ENCODE measurements around the gene GRIN2C. TPM values are rescaled to one million over a fixed set of nuclear protein-coding genes. Genes with fewer than 3 reads are reported as not detected.
"Not testable (repeated sequence)": the region's sequence is repeated elsewhere in the genome, so short reads cannot be mapped to it uniquely, and the experiment has no call there.

The GRIN2C gene
- not detected in 2 replicates for total RNA-seq (2014; rRNA removed; shearing (Covaris generic); ENCODE audit: low replicate concordance)

DNA sequence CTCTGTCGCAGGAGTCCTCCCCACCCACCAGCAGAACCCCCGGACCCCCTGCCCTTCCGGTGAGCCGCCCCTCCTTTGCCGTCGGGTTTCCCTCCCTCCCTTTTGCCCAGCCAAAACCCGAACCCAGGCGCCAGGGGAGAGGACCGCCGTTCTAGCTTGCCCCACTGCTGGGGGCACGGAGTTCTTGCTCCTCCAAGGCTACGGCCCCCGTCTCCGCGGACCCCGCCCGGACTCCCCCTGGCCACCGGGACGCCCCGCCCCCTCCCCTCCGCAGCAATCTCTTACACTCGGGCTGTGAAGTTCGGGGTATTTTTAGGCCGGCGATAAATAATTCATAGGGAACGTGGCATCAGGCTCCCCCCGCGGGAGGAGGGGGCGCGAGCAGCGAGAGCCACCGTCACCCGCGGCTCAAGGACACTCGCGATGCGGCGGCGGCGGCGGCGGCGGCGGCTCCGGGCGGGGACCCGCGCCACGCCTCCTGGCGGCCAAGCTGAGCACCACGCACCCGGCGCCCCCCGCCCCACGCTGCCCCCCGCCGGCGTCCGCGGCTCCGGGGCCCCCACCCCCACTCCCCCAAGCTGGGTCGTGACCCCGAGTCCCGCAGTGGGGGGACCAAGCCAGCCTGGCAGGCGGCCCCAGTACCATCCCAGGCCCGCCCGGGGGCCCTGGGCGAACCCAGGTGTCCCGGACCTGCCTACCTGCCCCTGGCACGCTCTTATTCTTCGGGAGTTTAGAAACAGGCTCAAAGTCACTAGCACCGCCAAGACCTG lies at the start of gene GRIN2C:
Gene GRIN2C (minus strand): TSS at position 427 of the 770 bp plus-strand sequence. CDS start 4,793 bp downstream, outside the sequence.
- H3K27me3 ChIP-seq (ENCODE audit: low read length): no peaks in the 10 kb centered on the region
- H3K36me3 ChIP-seq (ENCODE audit: insufficient read depth, low read length): no peaks in the 10 kb centered on the region
- no peaks in the 10 kb centered on the region for H3K9me2 ChIP-seq (replicated peaks; ENCODE audit: insufficient read depth, low read length)
- no peak within 1 kb of the TSS for H3K4me3 ChIP-seq (ENCODE audit: low read length)
- H3K9me3 ChIP-seq (ENCODE audit: low read length): no peaks in the 10 kb centered on the region
- no peaks in the 10 kb centered on the region for H3K79me2 ChIP-seq (ENCODE audit: low read length)
- H3K27ac ChIP-seq (ENCODE audit: low read length): no peak within 1 kb of the TSS
- H3K4me2 ChIP-seq (ENCODE audit: low read depth, low read length, poor library complexity, severe bottlenecking): no peak within 1 kb of the TSS
- peaks cover 4% of the 10 kb centered on the region for H3K4me1 ChIP-seq (ENCODE audit: low read length)
- no peak within 1 kb of the TSS for H3K9ac ChIP-seq (ENCODE audit: low read length)
- H4K20me1 ChIP-seq (ENCODE audit: insufficient read depth, low read depth, low read length): no peaks in the 10 kb centered on the region
- no peak within 1 kb of the TSS for H2AFZ ChIP-seq (ENCODE audit: low read length)
- DNase-seq: no peak

DNA sequence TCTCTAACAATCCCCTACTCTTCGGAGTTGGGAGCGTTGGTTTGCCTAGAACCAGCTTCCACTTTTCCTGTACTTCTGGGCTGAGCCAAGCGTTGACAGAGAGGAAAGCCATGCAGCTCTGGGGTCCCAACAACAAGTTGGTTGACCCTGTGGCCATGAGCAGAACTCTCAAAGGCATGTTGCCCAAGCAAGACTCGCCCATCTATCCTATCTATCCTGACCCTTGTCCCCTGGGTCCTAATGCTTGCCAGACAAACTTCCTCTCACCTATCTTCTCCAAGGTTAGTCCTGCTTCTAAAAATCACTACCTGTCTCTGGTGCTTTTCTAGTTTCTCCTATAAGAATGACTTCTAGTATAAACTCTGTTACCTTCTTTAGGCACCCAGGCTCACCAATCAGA lies 49.4 kb upstream of the GRIN2C start:
- not testable (repeated sequence) for H3K27ac ChIP-seq (ENCODE audit: low read length); H3K27me3 ChIP-seq (ENCODE audit: low read length); H3K9me2 ChIP-seq (replicated peaks; ENCODE audit: insufficient read depth, low read length); H3K4me2 ChIP-seq (ENCODE audit: low read depth, low read length, poor library complexity, severe bottlenecking); H3K79me2 ChIP-seq (ENCODE audit: low read length); H3K9me3 ChIP-seq (ENCODE audit: low read length); H3K9ac ChIP-seq (ENCODE audit: low read length); H3K36me3 ChIP-seq (ENCODE audit: insufficient read depth, low read length); H3K4me3 ChIP-seq (ENCODE audit: low read length); H3K4me1 ChIP-seq (ENCODE audit: low read length); H4K20me1 ChIP-seq (ENCODE audit: insufficient read depth, low read depth, low read length); H2AFZ ChIP-seq (ENCODE audit: low read length); DNase-seq

DNA sequence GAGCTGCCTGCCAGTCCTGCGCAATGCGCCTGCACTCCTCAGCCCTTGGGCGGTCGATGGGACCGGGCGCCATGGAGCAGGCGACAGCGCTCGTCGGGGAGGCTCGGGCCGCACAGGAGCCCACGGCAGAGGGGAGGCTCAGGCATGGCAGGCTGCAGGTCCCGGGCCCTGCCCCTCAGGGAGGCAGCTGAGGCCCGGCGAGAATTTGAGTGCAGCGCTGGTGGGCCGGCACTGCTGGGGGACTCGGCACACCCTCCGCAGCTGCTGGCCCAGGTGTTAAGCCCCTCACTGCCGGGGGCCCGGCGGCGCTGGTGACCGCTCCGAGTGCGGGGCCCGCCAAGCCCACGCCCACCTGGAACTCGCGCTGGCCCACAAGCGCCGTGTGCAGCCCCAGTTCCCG lies 47.3 kb upstream of the GRIN2C start:
- H3K4me3 ChIP-seq (ENCODE audit: low read length): no peak overlapping the region
- no peak overlapping the region for H3K9ac ChIP-seq (ENCODE audit: low read length)
- H3K9me2 ChIP-seq (replicated peaks; ENCODE audit: insufficient read depth, low read length): no peaks in the 10 kb centered on the region
- H3K79me2 ChIP-seq (ENCODE audit: low read length): no peaks in the 10 kb centered on the region
- H3K27me3 ChIP-seq (ENCODE audit: low read length): no peaks in the 10 kb centered on the region
- H2AFZ ChIP-seq (ENCODE audit: low read length): no peak overlapping the region
- H3K27ac ChIP-seq (ENCODE audit: low read length): no peak overlapping the region
- no peaks in the 10 kb centered on the region for H3K9me3 ChIP-seq (ENCODE audit: low read length)
- no peak for DNase-seq
- H3K4me2 ChIP-seq (ENCODE audit: low read depth, low read length, poor library complexity, severe bottlenecking): no peak overlapping the region
- no peaks in the 10 kb centered on the region for H3K36me3 ChIP-seq (ENCODE audit: insufficient read depth, low read length)
- no peaks in the 10 kb centered on the region for H4K20me1 ChIP-seq (ENCODE audit: insufficient read depth, low read depth, low read length)
- H3K4me1 ChIP-seq (ENCODE audit: low read length): no peaks in the 10 kb centered on the region

DNA sequence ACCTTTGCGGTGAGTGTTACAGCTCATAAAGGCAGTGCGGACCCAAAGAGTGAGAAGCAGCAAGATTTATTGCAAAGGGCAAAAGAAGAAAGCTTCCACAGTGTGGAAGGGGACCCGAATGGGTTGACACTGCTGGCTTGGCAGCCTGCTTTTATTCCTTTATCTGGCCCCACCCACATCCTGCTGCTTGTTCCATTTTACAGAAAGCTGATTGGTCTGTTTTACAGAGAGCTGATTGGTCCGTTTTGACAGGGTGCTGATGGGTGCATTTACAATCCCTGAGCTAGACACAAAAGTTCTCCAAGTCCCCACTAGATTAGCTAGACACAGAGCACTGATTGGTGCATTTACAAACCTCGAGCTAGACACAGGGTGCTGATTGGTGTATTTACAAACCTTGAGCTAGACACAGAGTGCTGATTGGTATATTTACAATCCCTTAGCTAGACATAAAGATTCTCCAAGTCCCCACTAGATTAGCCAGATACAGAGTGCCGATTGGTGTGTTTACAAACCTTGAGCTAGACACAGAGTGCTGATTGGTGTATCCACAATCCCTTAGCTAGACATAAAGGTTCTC lies 46.6 kb upstream of the GRIN2C start:
- H3K4me1 ChIP-seq (ENCODE audit: low read length); H3K4me2 ChIP-seq (ENCODE audit: low read depth, low read length, poor library complexity, severe bottlenecking); H3K36me3 ChIP-seq (ENCODE audit: insufficient read depth, low read length); H3K4me3 ChIP-seq (ENCODE audit: low read length); H4K20me1 ChIP-seq (ENCODE audit: insufficient read depth, low read depth, low read length); H3K9ac ChIP-seq (ENCODE audit: low read length); H2AFZ ChIP-seq (ENCODE audit: low read length); H3K27me3 ChIP-seq (ENCODE audit: low read length); H3K27ac ChIP-seq (ENCODE audit: low read length); H3K9me3 ChIP-seq (ENCODE audit: low read length); H3K9me2 ChIP-seq (replicated peaks; ENCODE audit: insufficient read depth, low read length); H3K79me2 ChIP-seq (ENCODE audit: low read length): not testable (repeated sequence)
- peak; percentile 56 for DNase-seq

DNA sequence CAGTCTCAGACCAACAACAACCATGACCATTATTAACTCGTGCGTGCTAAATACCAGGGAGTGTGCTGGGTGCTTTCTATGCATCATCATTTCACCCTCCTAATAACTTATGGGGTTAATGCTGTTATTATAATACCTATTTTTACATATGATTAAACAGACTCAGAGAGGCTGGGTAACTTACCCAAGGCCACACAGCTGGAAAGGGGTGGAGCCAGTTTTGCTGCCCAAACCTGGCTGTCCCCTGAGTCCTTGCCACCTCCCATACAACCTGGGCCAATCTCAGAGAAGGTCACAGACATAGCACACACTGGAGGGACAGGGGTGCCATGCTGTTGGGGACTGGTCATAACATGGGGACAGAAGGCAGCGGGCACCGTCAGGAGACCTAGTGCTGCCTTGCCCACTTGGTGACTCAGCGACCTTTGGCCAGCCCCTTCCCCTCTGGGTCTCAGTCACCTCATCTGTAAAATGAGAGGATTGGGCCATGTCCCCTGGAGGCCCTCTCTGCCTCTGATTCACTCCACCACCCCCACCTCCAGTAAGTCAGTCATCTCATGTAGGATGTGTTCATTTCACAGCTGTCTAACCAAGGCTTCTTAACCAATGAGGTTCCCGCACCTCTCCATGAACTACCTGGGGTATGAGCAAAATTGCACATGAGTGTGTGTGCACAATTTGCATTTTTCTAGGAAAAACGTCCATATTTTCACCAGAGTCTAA lies 45.2 kb upstream of the GRIN2C start:
- no peaks in the 10 kb centered on the region for H3K9me3 ChIP-seq (ENCODE audit: low read length)
- no peak overlapping the region for H3K27ac ChIP-seq (ENCODE audit: low read length)
- H3K9ac ChIP-seq (ENCODE audit: low read length): no peak overlapping the region
- H3K4me3 ChIP-seq (ENCODE audit: low read length): no peak overlapping the region
- H2AFZ ChIP-seq (ENCODE audit: low read length): no peak overlapping the region
- no peak overlapping the region for H3K4me2 ChIP-seq (ENCODE audit: low read depth, low read length, poor library complexity, severe bottlenecking)
- H3K36me3 ChIP-seq (ENCODE audit: insufficient read depth, low read length): no peaks in the 10 kb centered on the region
- DNase-seq: no peak
- no peaks in the 10 kb centered on the region for H3K79me2 ChIP-seq (ENCODE audit: low read length)
- H3K9me2 ChIP-seq (replicated peaks; ENCODE audit: insufficient read depth, low read length): no peaks in the 10 kb centered on the region
- no peaks in the 10 kb centered on the region for H4K20me1 ChIP-seq (ENCODE audit: insufficient read depth, low read depth, low read length)
- no peaks in the 10 kb centered on the region for H3K27me3 ChIP-seq (ENCODE audit: low read length)
- H3K4me1 ChIP-seq (ENCODE audit: low read length): no peaks in the 10 kb centered on the region

DNA sequence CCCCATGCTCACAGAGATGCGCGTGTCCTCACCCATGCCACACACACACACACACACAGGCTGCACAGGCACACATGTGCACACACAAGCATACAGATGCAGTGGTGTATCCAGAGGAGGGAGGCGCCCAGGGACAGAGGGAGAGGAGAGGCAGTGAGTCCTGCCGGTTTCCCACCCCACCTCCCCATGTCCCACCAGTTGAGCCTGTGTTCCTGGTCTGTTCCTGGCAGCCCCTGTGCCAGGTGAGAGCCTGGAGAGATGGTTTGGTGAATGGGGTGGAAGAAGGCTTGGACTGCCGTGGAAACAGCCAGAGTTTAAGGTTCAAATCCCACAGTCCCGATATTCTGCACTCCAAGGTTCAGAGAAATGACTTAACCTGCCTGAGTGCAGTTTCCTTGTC lies 44.0 kb upstream of the GRIN2C start:
- DNase-seq: no peak
- H3K4me2 ChIP-seq (ENCODE audit: low read depth, low read length, poor library complexity, severe bottlenecking): no peak overlapping the region
- H3K4me3 ChIP-seq (ENCODE audit: low read length): no peak overlapping the region

DNA sequence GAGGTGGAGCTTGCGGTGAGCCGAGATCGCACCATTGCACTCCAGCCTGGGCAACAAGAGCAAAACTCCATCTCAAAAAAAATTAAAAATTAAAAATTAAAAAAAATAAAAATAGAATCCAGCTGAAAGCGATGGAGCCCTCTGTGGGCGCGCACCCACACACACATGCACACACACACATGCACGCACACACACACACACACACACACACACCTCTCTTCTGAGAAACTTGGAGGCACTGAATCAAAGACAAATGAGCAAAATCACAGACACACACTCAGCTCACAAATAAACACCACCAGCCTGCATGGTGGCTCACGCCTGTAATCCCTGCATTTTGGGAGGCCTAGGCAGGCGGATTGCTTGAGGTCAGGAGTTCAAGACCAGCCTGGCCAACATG lies 43.3 kb upstream of the GRIN2C start:
- Histone ChIP-seq H3K4me1 (ENCODE audit: low read length) (no peaks in the 10 kb centered on the region), H4K20me1 (ENCODE audit: insufficient read depth, low read depth, low read length) (no peaks in the 10 kb centered on the region), H3K27me3 (ENCODE audit: low read length) (no peaks in the 10 kb centered on the region), H3K27ac (ENCODE audit: low read length) (no peak overlapping the region), H3K9me3 (ENCODE audit: low read length) (no peaks in the 10 kb centered on the region), H2AFZ (ENCODE audit: low read length) (no peak overlapping the region), H3K9ac (ENCODE audit: low read length) (no peak overlapping the region), H3K79me2 (ENCODE audit: low read length) (no peaks in the 10 kb centered on the region), H3K4me3 (ENCODE audit: low read length) (no peak overlapping the region), H3K9me2 (replicated peaks; ENCODE audit: insufficient read depth, low read length) (no peaks in the 10 kb centered on the region), H3K36me3 (ENCODE audit: insufficient read depth, low read length) (no peaks in the 10 kb centered on the region), H3K4me2 (ENCODE audit: low read depth, low read length, poor library complexity, severe bottlenecking) (no peak overlapping the region)
- DNase-seq: no peak

More for the DNA sequence above, 44.0 kb upstream of the GRIN2C start:
- Histone ChIP-seq H3K4me1 (ENCODE audit: low read length) (no peaks in the 10 kb centered on the region), H2AFZ (ENCODE audit: low read length) (no peak overlapping the region), H3K9me3 (ENCODE audit: low read length) (no peaks in the 10 kb centered on the region), H3K9ac (ENCODE audit: low read length) (no peak overlapping the region), H4K20me1 (ENCODE audit: insufficient read depth, low read depth, low read length) (no peaks in the 10 kb centered on the region), H3K36me3 (ENCODE audit: insufficient read depth, low read length) (no peaks in the 10 kb centered on the region), H3K27me3 (ENCODE audit: low read length) (no peaks in the 10 kb centered on the region), H3K27ac (ENCODE audit: low read length) (no peak overlapping the region), H3K9me2 (replicated peaks; ENCODE audit: insufficient read depth, low read length) (no peaks in the 10 kb centered on the region), H3K79me2 (ENCODE audit: low read length) (no peaks in the 10 kb centered on the region)

DNA sequence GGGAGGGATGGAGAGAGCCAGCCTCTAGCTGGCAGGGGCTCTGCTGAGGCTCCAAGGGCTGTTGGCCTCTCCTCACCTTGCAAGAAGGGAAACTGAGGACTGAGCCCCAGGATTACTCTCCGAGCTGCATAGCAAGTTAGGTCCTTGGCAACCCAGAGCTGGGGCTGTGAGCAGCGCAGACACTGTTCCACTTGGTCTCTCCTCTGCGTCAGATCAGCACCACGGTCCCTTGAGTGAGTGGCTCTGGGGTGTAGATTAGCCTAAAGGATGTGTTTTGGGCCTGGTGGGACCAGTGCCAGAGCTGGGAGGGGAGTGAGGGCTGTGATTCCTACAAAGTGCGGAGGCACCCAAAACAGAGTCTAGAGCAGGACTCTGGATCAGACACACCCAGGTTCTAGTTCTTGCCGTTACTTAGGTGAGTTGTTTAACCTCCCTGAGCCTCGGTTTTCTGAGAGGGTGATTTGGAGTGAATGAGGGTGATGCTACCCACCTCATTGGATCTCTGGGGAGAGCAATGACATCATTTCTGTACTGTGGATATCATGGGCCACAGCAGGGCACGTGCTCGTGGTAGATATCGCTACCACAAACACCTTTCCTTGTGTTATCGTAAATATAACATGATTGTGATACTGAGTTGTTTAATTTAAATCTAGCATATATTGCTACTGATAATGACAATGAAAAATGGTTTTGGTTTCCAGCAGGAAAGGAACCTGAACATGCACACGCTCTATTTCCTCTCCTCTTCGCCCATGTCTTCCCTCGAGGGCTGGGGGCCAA lies 41.9 kb upstream of the GRIN2C start:
- Histone ChIP-seq H2AFZ (ENCODE audit: low read length) (no peak overlapping the region), H3K4me2 (ENCODE audit: low read depth, low read length, poor library complexity, severe bottlenecking) (no peak overlapping the region), H3K9me3 (ENCODE audit: low read length) (no peaks in the 10 kb centered on the region), H3K4me3 (ENCODE audit: low read length) (no peak overlapping the region), H4K20me1 (ENCODE audit: insufficient read depth, low read depth, low read length) (no peaks in the 10 kb centered on the region), H3K36me3 (ENCODE audit: insufficient read depth, low read length) (no peaks in the 10 kb centered on the region), H3K9ac (ENCODE audit: low read length) (no peak overlapping the region), H3K4me1 (ENCODE audit: low read length) (no peaks in the 10 kb centered on the region), H3K9me2 (replicated peaks; ENCODE audit: insufficient read depth, low read length) (no peaks in the 10 kb centered on the region), H3K79me2 (ENCODE audit: low read length) (no peaks in the 10 kb centered on the region), H3K27ac (ENCODE audit: low read length) (no peak overlapping the region), H3K27me3 (ENCODE audit: low read length) (no peaks in the 10 kb centered on the region)
- no peak for DNase-seq
